Liver (tissue), 3 donors: ENCODE results near the gene PBLD.

Experiments
- CTCF ChIP-seq: fragments of 150-350 bp; IDR thresholded peaks from 2 replicates; pipeline ENCODE4 v1.5.1; 2017; ENCODE audit warnings: improper control_type of control experiment, low read depth, low read length; ENCODE audit not compliant: missing input control
- EGR1 ChIP-seq, 2 donors: IDR thresholded peaks; 2 replicates each; pipeline ENCODE4 v1.6.1; 2016 to 2018; ENCODE audit warnings: antibody characterized with exemption in 2 of 2, low read depth in 2 of 2
- RAD21 ChIP-seq, 2 donors: IDR thresholded peaks; 2 replicates each; pipeline ENCODE4 v1.6.1; 2016; ENCODE audit warnings: antibody characterized with exemption in 2 of 2, mild to moderate bottlenecking in 2 of 2
- TAF1 ChIP-seq: conservative IDR thresholded peaks from 2 replicates; pipeline ENCODE4 v1.6.1; 2016; ENCODE audit warnings: antibody characterized with exemption, mild to moderate bottlenecking
- YY1 ChIP-seq: IDR thresholded peaks from 2 replicates; pipeline ENCODE4 v1.6.1; 2016; ENCODE audit warnings: antibody characterized with exemption, mild to moderate bottlenecking
- donor health status: healthy.
- donor health status: healthy.

- TF ChIP-seq CTCF (no peak), RAD21 (IDR thresholded peaks at IDR 0.05) (no peak), TAF1 (no peak), EGR1 (IDR thresholded peaks at IDR 0.05; ENCODE audit: low read depth in 2 of 2) (no peak), YY1 (no peak)
Observed at GRCh38 chr10:68310531-68310930, 22.2 kb downstream of the PBLD start.
